Measurements from ENCODE around the gene DCLRE1A.

Gene DCLRE1A

DNA sequence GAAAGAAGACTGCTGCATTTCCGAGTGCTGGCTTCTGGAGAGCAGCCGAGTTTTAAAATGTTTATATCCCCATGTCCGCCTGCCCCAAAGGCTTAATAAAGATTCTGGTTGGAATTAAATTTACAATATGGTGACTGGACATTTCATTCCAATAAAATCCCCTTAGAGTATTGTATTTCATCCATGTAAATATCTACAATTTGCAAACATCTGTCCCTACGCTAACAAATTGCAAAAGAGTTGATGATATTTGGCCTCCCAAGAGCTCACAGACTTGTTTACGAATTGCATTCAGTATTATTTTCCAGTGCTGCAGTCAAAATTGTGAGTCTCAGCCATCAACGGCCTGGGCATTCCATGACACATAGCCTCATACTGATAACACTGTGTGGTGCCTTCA lies 52.3 kb downstream of the DCLRE1A start:
- ChIA-PET CTCF (interaction anchor here (0.6 to 1.9 kb wide), 2 partner anchors 122 to 302 kb away, joined by 3 to 14 read pairs; no protein-coding TSS in a partner anchor), POLR2A (no interaction called here)
- H3K27ac ChIP-seq (ENCODE audit: extremely low read depth, low read depth, low read length), result no peak overlapping the region
- no peaks in the 10 kb centered on the region for H3K4me1 ChIP-seq (ENCODE audit: control insufficient read depth, insufficient read depth, low read length)
- TF ChIP-seq ZNF501 (tag by site-specific recombination; IDR thresholded peaks at IDR 0.05), result no peak
- no peak for TF ChIP-seq ZNF548 (tag by site-specific recombination; IDR thresholded peaks at IDR 0.05)
- TF ChIP-seq EGR2 (tag by site-specific recombination; IDR thresholded peaks at IDR 0.05; ENCODE audit: low read depth), result no peak
- TF ChIP-seq ZNF510 (tag by site-specific recombination; IDR thresholded peaks at IDR 0.05; ENCODE audit: insufficient replicate concordance), result no peak
- TF ChIP-seq ZBTB21 (tag by site-specific recombination; IDR thresholded peaks at IDR 0.05), result no peak
- TF ChIP-seq SP2 (tag by site-specific recombination; IDR thresholded peaks at IDR 0.05), result no peak
- no peak for TF ChIP-seq ZNF473 (tag by site-specific recombination; IDR thresholded peaks at IDR 0.05)
- TF ChIP-seq, protein P1, sequence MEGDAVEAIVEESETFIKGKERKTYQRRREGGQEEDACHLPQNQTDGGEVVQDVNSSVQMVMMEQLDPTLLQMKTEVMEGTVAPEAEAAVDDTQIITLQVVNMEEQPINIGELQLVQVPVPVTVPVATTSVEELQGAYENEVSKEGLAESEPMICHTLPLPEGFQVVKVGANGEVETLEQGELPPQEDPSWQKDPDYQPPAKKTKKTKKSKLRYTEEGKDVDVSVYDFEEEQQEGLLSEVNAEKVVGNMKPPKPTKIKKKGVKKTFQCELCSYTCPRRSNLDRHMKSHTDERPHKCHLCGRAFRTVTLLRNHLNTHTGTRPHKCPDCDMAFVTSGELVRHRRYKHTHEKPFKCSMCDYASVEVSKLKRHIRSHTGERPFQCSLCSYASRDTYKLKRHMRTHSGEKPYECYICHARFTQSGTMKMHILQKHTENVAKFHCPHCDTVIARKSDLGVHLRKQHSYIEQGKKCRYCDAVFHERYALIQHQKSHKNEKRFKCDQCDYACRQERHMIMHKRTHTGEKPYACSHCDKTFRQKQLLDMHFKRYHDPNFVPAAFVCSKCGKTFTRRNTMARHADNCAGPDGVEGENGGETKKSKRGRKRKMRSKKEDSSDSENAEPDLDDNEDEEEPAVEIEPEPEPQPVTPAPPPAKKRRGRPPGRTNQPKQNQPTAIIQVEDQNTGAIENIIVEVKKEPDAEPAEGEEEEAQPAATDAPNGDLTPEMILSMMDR (tag by site-specific recombination; IDR thresholded peaks at IDR 0.05), result no peak
- no peak for TF ChIP-seq ZNF423 (tag by site-specific recombination; IDR thresholded peaks at IDR 0.05)
- no peaks in the 10 kb centered on the region for H3K9me3 ChIP-seq (ENCODE audit: control insufficient read depth, insufficient read depth, low read depth, low read length)
- no peaks in the 10 kb centered on the region for H3K36me3 ChIP-seq (ENCODE audit: control insufficient read depth in 2 of 2, insufficient read depth in 1 of 2, low read length in 2 of 2)
- H3K4me3 ChIP-seq (ENCODE audit: low read depth, low read length), result no peak overlapping the region

DNA sequence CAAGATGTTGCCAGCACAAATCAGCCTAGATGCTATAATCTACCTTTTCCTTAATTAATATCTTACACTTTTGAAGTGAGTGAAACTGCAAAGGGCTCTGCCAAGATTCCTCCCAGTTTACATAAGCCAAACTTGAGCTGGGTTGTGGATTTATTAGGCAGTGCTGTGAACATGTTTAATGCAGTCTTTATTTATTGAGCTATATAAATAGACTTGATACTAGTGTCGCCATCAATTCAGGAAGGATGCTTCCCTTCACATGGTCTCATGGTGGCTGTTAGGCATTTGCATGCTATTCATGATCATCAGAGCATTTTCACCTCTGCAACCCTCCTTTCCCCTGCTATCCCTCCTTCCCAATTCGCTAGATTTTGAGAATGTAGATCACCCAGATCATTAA lies 62.2 kb downstream of the DCLRE1A start:
- Histone ChIP-seq H3K4me3 (ENCODE audit: low read depth, low read length) (no peak overlapping the region), H3K36me3 (ENCODE audit: control insufficient read depth in 2 of 2, insufficient read depth in 1 of 2, low read length in 2 of 2) (no peaks in the 10 kb centered on the region), H3K9me3 (ENCODE audit: control insufficient read depth, insufficient read depth, low read depth, low read length) (no peaks in the 10 kb centered on the region), H3K4me1 (ENCODE audit: control insufficient read depth, insufficient read depth, low read length) (no peaks in the 10 kb centered on the region), H3K27ac (ENCODE audit: extremely low read depth, low read depth, low read length) (no peak overlapping the region)
- CTCF ChIA-PET, result interaction anchor here (1.6 kb wide), 1 partner anchor 311 kb away, joined by 4 read pairs; no protein-coding TSS in a partner anchor
- POLR2A ChIA-PET, result no interaction called here
- TF ChIP-seq, protein P2, sequence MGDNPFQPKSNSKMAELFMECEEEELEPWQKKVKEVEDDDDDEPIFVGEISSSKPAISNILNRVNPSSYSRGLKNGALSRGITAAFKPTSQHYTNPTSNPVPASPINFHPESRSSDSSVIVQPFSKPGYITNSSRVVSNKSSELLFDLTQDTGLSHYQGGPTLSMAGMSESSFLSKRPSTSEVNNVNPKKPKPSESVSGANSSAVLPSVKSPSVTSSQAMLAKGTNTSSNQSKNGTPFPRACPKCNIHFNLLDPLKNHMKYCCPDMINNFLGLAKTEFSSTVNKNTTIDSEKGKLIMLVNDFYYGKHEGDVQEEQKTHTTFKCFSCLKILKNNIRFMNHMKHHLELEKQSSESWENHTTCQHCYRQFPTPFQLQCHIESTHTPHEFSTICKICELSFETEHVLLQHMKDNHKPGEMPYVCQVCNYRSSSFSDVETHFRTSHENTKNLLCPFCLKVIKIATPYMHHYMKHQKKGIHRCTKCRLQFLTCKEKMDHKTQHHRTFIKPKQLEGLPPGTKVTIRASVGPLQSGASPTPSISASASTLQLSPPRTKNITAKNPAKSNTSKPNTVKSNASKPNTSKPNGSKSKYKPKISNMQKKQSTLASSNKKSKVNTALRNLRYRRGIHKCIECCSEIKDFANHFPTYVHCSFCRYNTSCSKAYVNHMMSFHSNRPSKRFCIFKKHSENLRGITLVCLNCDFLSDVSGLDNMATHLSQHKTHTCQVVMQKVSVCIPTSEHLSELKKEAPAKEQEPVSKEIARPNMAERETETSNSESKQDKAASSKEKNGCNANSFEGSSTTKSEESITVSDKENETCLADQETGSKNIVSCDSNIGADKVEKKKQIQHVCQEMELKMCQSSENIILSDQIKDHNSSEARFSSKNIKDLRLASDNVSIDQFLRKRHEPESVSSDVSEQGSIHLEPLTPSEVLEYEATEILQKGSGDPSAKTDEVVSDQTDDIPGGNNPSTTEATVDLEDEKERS (tag by site-specific recombination; IDR thresholded peaks at IDR 0.05), result no peak

DNA sequence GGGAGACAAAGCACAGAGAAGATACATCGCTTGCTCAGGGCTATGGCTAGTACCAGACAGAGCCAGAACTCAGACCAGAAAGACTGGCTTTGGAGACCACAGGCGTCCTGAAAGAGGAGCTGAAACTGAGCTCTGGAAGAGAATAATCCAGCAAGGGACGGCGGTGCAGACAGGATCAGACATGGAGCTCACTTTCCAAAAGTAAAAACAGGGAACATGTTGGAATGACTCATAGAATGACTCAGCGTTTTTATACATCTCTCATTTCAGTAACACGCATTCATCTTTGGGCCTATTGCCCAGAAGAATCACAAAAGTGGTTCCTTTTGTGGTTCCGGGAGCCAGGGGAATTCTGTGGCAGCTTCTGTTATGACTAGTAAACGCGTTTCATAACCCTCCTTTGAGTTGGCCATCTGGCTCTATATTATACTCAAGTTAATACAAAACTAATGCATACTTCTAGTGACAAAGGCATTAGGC lies 65.2 kb downstream of the DCLRE1A start:
- no peak overlapping the region for H3K4me3 ChIP-seq (ENCODE audit: low read depth, low read length)
- no peaks in the 10 kb centered on the region for H3K9me3 ChIP-seq (ENCODE audit: control insufficient read depth, insufficient read depth, low read depth, low read length)
- no peaks in the 10 kb centered on the region for H3K4me1 ChIP-seq (ENCODE audit: control insufficient read depth, insufficient read depth, low read length)
- CTCF ChIA-PET, result interaction anchor here (1.1 kb wide), 1 partner anchor 11 kb away, joined by 6 read pairs; no protein-coding TSS in a partner anchor
- no peaks in the 10 kb centered on the region for H3K36me3 ChIP-seq (ENCODE audit: control insufficient read depth in 2 of 2, insufficient read depth in 1 of 2, low read length in 2 of 2)
- H3K27ac ChIP-seq (ENCODE audit: extremely low read depth, low read depth, low read length), result no peak overlapping the region
- TF ChIP-seq KLF1 (tag by site-specific recombination; IDR thresholded peaks at IDR 0.05) (no peak), SETDB1 (IDR thresholded peaks at IDR 0.05; ENCODE audit: insufficient read length, low read length) (no peak), PRDM1 (tag by site-specific recombination; IDR thresholded peaks at IDR 0.05) (no peak), ZBTB7A (tag by site-specific recombination; IDR thresholded peaks at IDR 0.05; ENCODE audit: low read depth) (no peak), ZBTB1 (tag by site-specific recombination; IDR thresholded peaks at IDR 0.05) (no peak), ZNF791 (tag by site-specific recombination; IDR thresholded peaks at IDR 0.05) (no peak), ZNF214 (tag by site-specific recombination; IDR thresholded peaks at IDR 0.05; ENCODE audit: borderline replicate concordance) (no peak), ZNF830 (tag by site-specific recombination; IDR thresholded peaks at IDR 0.05; ENCODE audit: low read depth) (no peak), ZNF664 (tag by site-specific recombination; IDR thresholded peaks at IDR 0.05) (no peak), MYNN (tag by site-specific recombination; IDR thresholded peaks at IDR 0.05; ENCODE audit: borderline replicate concordance) (no peak), ZNF394 (tag by site-specific recombination; IDR thresholded peaks at IDR 0.05; ENCODE audit: borderline replicate concordance) (no peak)
- TF ChIP-seq, protein P3, sequence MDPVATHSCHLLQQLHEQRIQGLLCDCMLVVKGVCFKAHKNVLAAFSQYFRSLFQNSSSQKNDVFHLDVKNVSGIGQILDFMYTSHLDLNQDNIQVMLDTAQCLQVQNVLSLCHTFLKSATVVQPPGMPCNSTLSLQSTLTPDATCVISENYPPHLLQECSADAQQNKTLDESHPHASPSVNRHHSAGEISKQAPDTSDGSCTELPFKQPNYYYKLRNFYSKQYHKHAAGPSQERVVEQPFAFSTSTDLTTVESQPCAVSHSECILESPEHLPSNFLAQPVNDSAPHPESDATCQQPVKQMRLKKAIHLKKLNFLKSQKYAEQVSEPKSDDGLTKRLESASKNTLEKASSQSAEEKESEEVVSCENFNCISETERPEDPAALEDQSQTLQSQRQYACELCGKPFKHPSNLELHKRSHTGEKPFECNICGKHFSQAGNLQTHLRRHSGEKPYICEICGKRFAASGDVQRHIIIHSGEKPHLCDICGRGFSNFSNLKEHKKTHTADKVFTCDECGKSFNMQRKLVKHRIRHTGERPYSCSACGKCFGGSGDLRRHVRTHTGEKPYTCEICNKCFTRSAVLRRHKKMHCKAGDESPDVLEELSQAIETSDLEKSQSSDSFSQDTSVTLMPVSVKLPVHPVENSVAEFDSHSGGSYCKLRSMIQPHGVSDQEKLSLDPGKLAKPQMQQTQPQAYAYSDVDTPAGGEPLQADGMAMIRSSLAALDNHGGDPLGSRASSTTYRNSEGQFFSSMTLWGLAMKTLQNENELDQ (tag by site-specific recombination; IDR thresholded peaks at IDR 0.05; ENCODE audit: low read depth), result no peak
- TF ChIP-seq, protein P4, sequence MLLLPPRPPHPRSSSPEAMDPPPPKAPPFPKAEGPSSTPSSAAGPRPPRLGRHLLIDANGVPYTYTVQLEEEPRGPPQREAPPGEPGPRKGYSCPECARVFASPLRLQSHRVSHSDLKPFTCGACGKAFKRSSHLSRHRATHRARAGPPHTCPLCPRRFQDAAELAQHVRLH (tag by site-specific recombination; IDR thresholded peaks at IDR 0.05), result no peak
- POLR2A ChIA-PET, result interaction anchor here (0.6 kb wide), 1 partner anchor 37 kb away, joined by 4 read pairs; no protein-coding TSS in a partner anchor
